ENCODE measurements around the gene MVB12A.

DNA sequence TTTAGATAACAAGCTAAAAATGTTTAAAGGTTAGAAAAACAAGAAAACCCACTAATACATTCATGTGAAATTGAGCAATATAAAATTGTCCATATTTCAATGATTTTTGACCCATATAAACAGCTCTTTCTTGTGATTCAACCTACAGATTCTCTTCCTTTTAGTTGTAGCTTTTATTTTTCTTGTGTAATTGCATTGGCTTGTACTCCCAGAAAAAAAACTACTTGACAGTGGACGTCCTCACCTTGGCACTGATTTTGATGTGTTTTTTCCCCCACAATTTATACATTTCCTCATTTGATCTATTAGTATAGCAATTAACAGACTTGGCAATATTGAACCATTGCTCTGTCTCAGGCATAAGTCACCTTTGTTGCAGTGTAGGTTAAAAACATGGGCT is 30.6 kb upstream of the MVB12A start:
- TF ChIP-seq, protein P1, sequence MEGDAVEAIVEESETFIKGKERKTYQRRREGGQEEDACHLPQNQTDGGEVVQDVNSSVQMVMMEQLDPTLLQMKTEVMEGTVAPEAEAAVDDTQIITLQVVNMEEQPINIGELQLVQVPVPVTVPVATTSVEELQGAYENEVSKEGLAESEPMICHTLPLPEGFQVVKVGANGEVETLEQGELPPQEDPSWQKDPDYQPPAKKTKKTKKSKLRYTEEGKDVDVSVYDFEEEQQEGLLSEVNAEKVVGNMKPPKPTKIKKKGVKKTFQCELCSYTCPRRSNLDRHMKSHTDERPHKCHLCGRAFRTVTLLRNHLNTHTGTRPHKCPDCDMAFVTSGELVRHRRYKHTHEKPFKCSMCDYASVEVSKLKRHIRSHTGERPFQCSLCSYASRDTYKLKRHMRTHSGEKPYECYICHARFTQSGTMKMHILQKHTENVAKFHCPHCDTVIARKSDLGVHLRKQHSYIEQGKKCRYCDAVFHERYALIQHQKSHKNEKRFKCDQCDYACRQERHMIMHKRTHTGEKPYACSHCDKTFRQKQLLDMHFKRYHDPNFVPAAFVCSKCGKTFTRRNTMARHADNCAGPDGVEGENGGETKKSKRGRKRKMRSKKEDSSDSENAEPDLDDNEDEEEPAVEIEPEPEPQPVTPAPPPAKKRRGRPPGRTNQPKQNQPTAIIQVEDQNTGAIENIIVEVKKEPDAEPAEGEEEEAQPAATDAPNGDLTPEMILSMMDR (IDR thresholded peaks at IDR 0.05) = no peak
- TF ChIP-seq POLR2AphosphoS5 (IDR thresholded peaks at IDR 0.05) = no peak
- no peak for TF ChIP-seq POLR2A (IDR thresholded peaks at IDR 0.05)
